Measurements from ENCODE around the gene PROSER2. TPM values are rescaled to one million over a fixed set of nuclear protein-coding genes. Genes with fewer than 3 reads are reported as not detected.

Gene PROSER2
- total RNA-seq, 3 donors from 2014 or later (not counting 1 experiment from before 2014, with no cell fraction given): 0.70 to 1.9 (median 1.1) TPM

GRCh38 chr10:11838298-11838852, 15.2 kb downstream of the PROSER2 start:
- Histone ChIP-seq H3K27me3 (ENCODE audit: control insufficient read depth, insufficient read depth, low read length) (no peaks in the 10 kb centered on the region), H3K36me3 (ENCODE audit: control insufficient read depth, insufficient read depth, low read length) (no peaks in the 10 kb centered on the region), H3K9me3 (ENCODE audit: control insufficient read depth, insufficient read depth, low read length) (no peaks in the 10 kb centered on the region), H3K4me1 (ENCODE audit: control insufficient read depth, insufficient read depth, low read length) (peaks cover 3% of the 10 kb centered on the region), H3K4me3 (ENCODE audit: low read length) (no peak overlapping the region), H3K27ac (ENCODE audit: low read length) (no peak overlapping the region)
- no peaks in the 10 kb centered on the region for H3K9me3 Mint-ChIP-seq
- intact Hi-C loops (cut with micrococcal nuclease): no loop called here
- peaks cover 5 to 7% of the 10 kb centered on the region in 2 donors for H3K27me3 Mint-ChIP-seq (ENCODE audit: low read depth in 2 of 2)
- H3K36me3 Mint-ChIP-seq: no peaks in the 10 kb centered on the region
- ATAC-seq (no peak), DNase-seq (no peak)
- WGBS (ENCODE audit: insufficient coverage): 93% methylated on average over 7 of the region's 8 CpGs
- no peak overlapping the region for H3K4me3 Mint-ChIP-seq
- no peak overlapping the region for H3K27ac Mint-ChIP-seq
- no peak for TF ChIP-seq CTCF (IDR thresholded peaks at IDR 0.05)
- no peaks in the 10 kb centered on the region for H3K4me1 Mint-ChIP-seq

GRCh38 chr10:11841375-11841774, 18.2 kb downstream of the PROSER2 start:
- no peak for DNase-seq
- Histone ChIP-seq H3K27me3 (ENCODE audit: control insufficient read depth, insufficient read depth, low read length) (no peaks in the 10 kb centered on the region), H3K4me3 (ENCODE audit: low read length) (no peak overlapping the region), H3K27ac (ENCODE audit: low read length) (no peak overlapping the region), H3K36me3 (ENCODE audit: control insufficient read depth, insufficient read depth, low read length) (no peaks in the 10 kb centered on the region), H3K9me3 (ENCODE audit: control insufficient read depth, insufficient read depth, low read length) (no peaks in the 10 kb centered on the region), H3K4me1 (ENCODE audit: control insufficient read depth, insufficient read depth, low read length) (peaks cover 3% of the 10 kb centered on the region)
- H3K4me3 Mint-ChIP-seq: no peak overlapping the region
- ATAC-seq: no peak
- no CpG with 5 or more reads among the region's 3 CpGs for WGBS (ENCODE audit: insufficient coverage)
- H3K27me3 Mint-ChIP-seq (ENCODE audit: low read depth in 2 of 2): peaks cover 3 to 7% of the 10 kb centered on the region in 2 donors
- intact Hi-C loops (cut with micrococcal nuclease): no loop called here
- no peak overlapping the region for H3K27ac Mint-ChIP-seq
- no peaks in the 10 kb centered on the region for H3K9me3 Mint-ChIP-seq
- TF ChIP-seq CTCF (IDR thresholded peaks at IDR 0.05): no peak
- H3K4me1 Mint-ChIP-seq: no peaks in the 10 kb centered on the region
- no peaks in the 10 kb centered on the region for H3K36me3 Mint-ChIP-seq

GRCh38 chr10:11842411-11842810, 19.3 kb downstream of the PROSER2 start:
- TF ChIP-seq CTCF (IDR thresholded peaks at IDR 0.05): no peak

GRCh38 chr10:11845113-11845512, 22.0 kb downstream of the PROSER2 start:
- H3K4me3 Mint-ChIP-seq: no peak overlapping the region
- H3K9me3 Mint-ChIP-seq: no peaks in the 10 kb centered on the region
- ATAC-seq (no peak), DNase-seq (peak in 1 of 2 donors; percentile 34)
- Histone ChIP-seq H3K36me3 (ENCODE audit: control insufficient read depth, insufficient read depth, low read length) (no peaks in the 10 kb centered on the region), H3K27ac (ENCODE audit: low read length) (no peak overlapping the region), H3K4me1 (ENCODE audit: control insufficient read depth, insufficient read depth, low read length) (no peaks in the 10 kb centered on the region), H3K9me3 (ENCODE audit: control insufficient read depth, insufficient read depth, low read length) (no peaks in the 10 kb centered on the region), H3K4me3 (ENCODE audit: low read length) (no peak overlapping the region), H3K27me3 (ENCODE audit: control insufficient read depth, insufficient read depth, low read length) (no peaks in the 10 kb centered on the region)
- H3K27me3 Mint-ChIP-seq (ENCODE audit: low read depth in 2 of 2): peaks cover 0 to 7% of the 10 kb centered on the region in 2 donors
- intact Hi-C loops (cut with micrococcal nuclease): no loop called here
- H3K36me3 Mint-ChIP-seq: no peaks in the 10 kb centered on the region
- 54% methylated on average over 5 of the region's 7 CpGs for WGBS (ENCODE audit: insufficient coverage)
- H3K27ac Mint-ChIP-seq: no peak overlapping the region
- no peaks in the 10 kb centered on the region for H3K4me1 Mint-ChIP-seq
- TF ChIP-seq CTCF (IDR thresholded peaks at IDR 0.05): no peak

More at GRCh38 chr10:11842411-11842810, 19.3 kb downstream of the PROSER2 start:
- Mint-ChIP-seq H3K27me3 (ENCODE audit: low read depth in 2 of 2) (peaks cover 3 to 7% of the 10 kb centered on the region in 2 donors), H3K4me3 (no peak overlapping the region), H3K9me3 (no peaks in the 10 kb centered on the region), H3K27ac (no peak overlapping the region), H3K4me1 (no peaks in the 10 kb centered on the region), H3K36me3 (no peaks in the 10 kb centered on the region)
- H3K9me3 ChIP-seq (ENCODE audit: control insufficient read depth, insufficient read depth, low read length): no peaks in the 10 kb centered on the region
- no peak overlapping the region for H3K27ac ChIP-seq (ENCODE audit: low read length)
- no peaks in the 10 kb centered on the region for H3K27me3 ChIP-seq (ENCODE audit: control insufficient read depth, insufficient read depth, low read length)
- DNase-seq (no peak), ATAC-seq (no peak)
- H3K4me1 ChIP-seq (ENCODE audit: control insufficient read depth, insufficient read depth, low read length): peaks cover 3% of the 10 kb centered on the region
- intact Hi-C loops (cut with micrococcal nuclease): no loop called here
- WGBS (ENCODE audit: insufficient coverage): no CpG with 5 or more reads among the region's 3 CpGs
- H3K4me3 ChIP-seq (ENCODE audit: low read length): no peak overlapping the region
- H3K36me3 ChIP-seq (ENCODE audit: control insufficient read depth, insufficient read depth, low read length): no peaks in the 10 kb centered on the region
